ENCODE data around the gene ASB4. TPM values are rescaled to one million over a fixed set of nuclear protein-coding genes. Genes with fewer than 3 reads are reported as not detected.

The ASB4 gene
- total and polyA plus RNA-seq, 2 donors (not counting 3 experiments of a cell fraction or from before 2014, with no cell fraction given), result not detected

GRCh38 chr7:95481271-95482165, 4.2 kb upstream of the ASB4 start:
- no peak for FAIRE-seq
- no peaks in the 10 kb centered on the region for H3K36me3 ChIP-seq (ENCODE audit: control insufficient read depth in 2 of 2, extremely low read depth in 1 of 2, insufficient read depth in 2 of 2, low read length in 2 of 2)
- H3K4me3 ChIP-seq (replicated peaks in 1 of 3; ENCODE audit: insufficient read depth in 1 of 3, low read depth in 1 of 3, low read length in 3 of 3), result no peak overlapping the region
- dilution Hi-C loops (cut with MboI; ENCODE audit: extremely low pct_ligation_motif_present, low sequenced_read_pairs) (no loop called here), intact Hi-C loops (cut with micrococcal nuclease) (no loop called here)
- no peak for TF ChIP-seq FOS (IDR thresholded peaks at IDR 0.05; ENCODE audit: borderline replicate concordance, insufficient read depth, low read length)
- no peak for TF ChIP-seq MAX (IDR thresholded peaks at IDR 0.05; ENCODE audit: insufficient read depth, insufficient read length)
- no peak for TF ChIP-seq POLR2AphosphoS5 (IDR thresholded peaks at IDR 0.05; ENCODE audit: insufficient read depth, low read depth, low read length)
- TF ChIP-seq POLR2A (IDR thresholded peaks at IDR 0.05; ENCODE audit: low read depth, low read length), result no peak
- TF ChIP-seq GATA2 (IDR thresholded peaks at IDR 0.05; ENCODE audit: insufficient read depth, insufficient read length, low read depth, low read length), result no peak
- TF ChIP-seq MYC (IDR thresholded peaks at IDR 0.05; ENCODE audit: low read depth, low read length), result no peak
- no peak for TF ChIP-seq JUN (IDR thresholded peaks at IDR 0.05; ENCODE audit: borderline replicate concordance, insufficient read depth, insufficient read length, low read depth)
- no peak for TF ChIP-seq EZH2 (IDR thresholded peaks at IDR 0.05; ENCODE audit: borderline replicate concordance, low read depth, low read length, severe bottlenecking)
- no peak for TF ChIP-seq CTCF (IDR thresholded peaks at IDR 0.05; ENCODE audit: extremely low read depth in 1 of 2, insufficient read depth in 1 of 2, low read depth in 1 of 2, low read length in 2 of 2)
- H3K9ac ChIP-seq (replicated peaks; ENCODE audit: extremely low read depth, insufficient read depth, low read length), result no peak overlapping the region
- ChIA-PET POLR2A (no interaction called here), CTCF (interaction anchor here (0.5 to 8.0 kb wide), 9 partner anchors 9 to 1032 kb away, joined by 3 to 131 read pairs (median 3); no protein-coding TSS in a partner anchor)
- no peaks in the 10 kb centered on the region for H3K4me1 ChIP-seq (ENCODE audit: control insufficient read depth, extremely low read depth, insufficient read depth, low read length)
- H3K79me2 ChIP-seq (ENCODE audit: control insufficient read depth, insufficient read depth, low read length), result no peaks in the 10 kb centered on the region
- peaks cover 0 to 6% of the 10 kb centered on the region in 2 experiments for H3K27me3 ChIP-seq (ENCODE audit: control insufficient read depth in 2 of 2, insufficient read depth in 2 of 2, low read length in 2 of 2)
- H2AFZ ChIP-seq (ENCODE audit: low read depth, low read length), result no peak overlapping the region
- H4K20me1 ChIP-seq (replicated peaks; ENCODE audit: control insufficient read depth, extremely low read depth, insufficient read depth, low read length), result no peaks in the 10 kb centered on the region
- no peak overlapping the region for H3K4me2 ChIP-seq (ENCODE audit: insufficient read depth, low read length)
- H3K9me1 ChIP-seq (replicated peaks; ENCODE audit: control insufficient read depth, extremely low read depth, insufficient read depth, low read length), result no peaks in the 10 kb centered on the region
- H3K9me3 ChIP-seq (replicated peaks; ENCODE audit: control insufficient read depth, insufficient read depth, low read length), result no peaks in the 10 kb centered on the region
- BruUV-seq (replicated peaks), result no TSS peak
- DNase-seq (ENCODE audit: low read depth, low spot score), result no peak
- H3K27ac ChIP-seq (ENCODE audit: insufficient read depth, low read depth, low read length), result no peak overlapping the region

All from endothelial cell of umbilical vein (primary cell).